ENCODE data around the gene AMOTL1.

DNA sequence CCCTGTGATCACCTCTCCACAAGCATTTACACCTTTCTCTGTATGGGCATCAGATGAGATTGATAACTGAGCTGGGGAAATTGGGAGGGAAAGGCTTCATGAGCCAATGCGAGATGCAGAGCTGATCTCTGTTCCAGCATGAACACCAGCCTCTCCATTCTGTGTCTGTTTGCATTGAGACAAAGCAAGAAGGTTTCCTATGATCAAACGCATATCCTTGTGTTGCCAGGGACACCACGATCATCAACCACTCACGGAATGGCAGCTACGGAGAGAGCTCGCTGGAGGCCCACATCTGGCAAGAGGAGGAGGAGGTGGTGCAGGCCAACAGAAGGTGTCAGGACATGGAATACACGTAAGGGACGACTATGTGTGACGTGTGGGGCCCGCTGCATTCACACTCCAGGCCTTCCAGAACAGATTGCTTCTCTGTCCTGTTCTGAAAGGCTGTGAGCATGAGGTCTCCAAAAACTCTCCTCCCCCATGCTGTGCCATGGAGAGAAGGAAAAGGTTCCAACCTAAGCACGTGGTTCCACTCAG lies 96.4 kb downstream of the AMOTL1 start:
- TF ChIP-seq EZH2 (IDR thresholded peaks at IDR 0.05; ENCODE audit: low read depth, low read length, severe bottlenecking) (no peak), POLR2A (IDR thresholded peaks at IDR 0.05; ENCODE audit: control extremely low read depth in 1 of 2, low read depth in 2 of 2, low read length in 2 of 2) (no peak), POLR2AphosphoS5 (IDR thresholded peaks at IDR 0.05; ENCODE audit: low read depth, low read length) (no peak), TBP (IDR thresholded peaks at IDR 0.05; ENCODE audit: low read depth, low read length) (no peak), EP300 (IDR thresholded peaks at IDR 0.05; ENCODE audit: borderline replicate concordance in 1 of 2, low read depth in 2 of 2, low read length in 2 of 2) (no peak), SP2 (IDR thresholded peaks at IDR 0.05; ENCODE audit: low read length) (no peak), SUZ12 (IDR thresholded peaks at IDR 0.05; ENCODE audit: low read length) (no peak), ZNF274 (IDR thresholded peaks at IDR 0.05; ENCODE audit: borderline replicate concordance, extremely low read depth, low read length) (no peak), BRCA1 (IDR thresholded peaks at IDR 0.05; ENCODE audit: low read depth, low read length) (no peak)
- TF ChIP-seq, protein P1, sequence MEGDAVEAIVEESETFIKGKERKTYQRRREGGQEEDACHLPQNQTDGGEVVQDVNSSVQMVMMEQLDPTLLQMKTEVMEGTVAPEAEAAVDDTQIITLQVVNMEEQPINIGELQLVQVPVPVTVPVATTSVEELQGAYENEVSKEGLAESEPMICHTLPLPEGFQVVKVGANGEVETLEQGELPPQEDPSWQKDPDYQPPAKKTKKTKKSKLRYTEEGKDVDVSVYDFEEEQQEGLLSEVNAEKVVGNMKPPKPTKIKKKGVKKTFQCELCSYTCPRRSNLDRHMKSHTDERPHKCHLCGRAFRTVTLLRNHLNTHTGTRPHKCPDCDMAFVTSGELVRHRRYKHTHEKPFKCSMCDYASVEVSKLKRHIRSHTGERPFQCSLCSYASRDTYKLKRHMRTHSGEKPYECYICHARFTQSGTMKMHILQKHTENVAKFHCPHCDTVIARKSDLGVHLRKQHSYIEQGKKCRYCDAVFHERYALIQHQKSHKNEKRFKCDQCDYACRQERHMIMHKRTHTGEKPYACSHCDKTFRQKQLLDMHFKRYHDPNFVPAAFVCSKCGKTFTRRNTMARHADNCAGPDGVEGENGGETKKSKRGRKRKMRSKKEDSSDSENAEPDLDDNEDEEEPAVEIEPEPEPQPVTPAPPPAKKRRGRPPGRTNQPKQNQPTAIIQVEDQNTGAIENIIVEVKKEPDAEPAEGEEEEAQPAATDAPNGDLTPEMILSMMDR (IDR thresholded peaks at IDR 0.05; ENCODE audit: control extremely low read depth in 1 of 3, insufficient read depth in 1 of 3, low read depth in 1 of 3, low read length in 3 of 3), result no peak
- TF ChIP-seq, protein P2, sequence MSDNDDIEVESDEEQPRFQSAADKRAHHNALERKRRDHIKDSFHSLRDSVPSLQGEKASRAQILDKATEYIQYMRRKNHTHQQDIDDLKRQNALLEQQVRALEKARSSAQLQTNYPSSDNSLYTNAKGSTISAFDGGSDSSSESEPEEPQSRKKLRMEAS (IDR thresholded peaks at IDR 0.05), result no peak
